HG02623 (cell line): ENCODE data around the gene DYNLT5.
A peak's percentile ranks its signal among the peaks of the same experiment; 100 is the strongest.
"Not testable (repeated sequence)": the region's sequence is repeated elsewhere in the genome, so short reads cannot be mapped to it uniquely, and the experiment has no call there.

Source experiments
- ATAC-seq: cut with Tn5 transposase; IDR thresholded peaks from one replicate; pipeline ENCODE4 v1.9.1; 2021; ENCODE audit warnings: moderate library complexity; ENCODE audit not compliant: unreplicated experiment

DYNLT5 gene

GRCh38 chr1:66787641-66788040 lies 35.4 kb downstream of the DYNLT5 start:
- ATAC-seq, result no peak

GRCh38 chr1:66788231-66788939 lies 36.1 kb downstream of the DYNLT5 start:
- peak; percentile 74 for ATAC-seq

- ATAC-seq, result no peak
Measured at GRCh38 chr1:66791621-66792610, 39.7 kb downstream of the DYNLT5 start.

GRCh38 chr1:66795839-66796238 lies 43.6 kb downstream of the DYNLT5 start:
- ATAC-seq, result not testable (repeated sequence)

GRCh38 chr1:66809245-66809644 lies 57.0 kb downstream of the DYNLT5 start:
- no peak for ATAC-seq

GRCh38 chr1:66809736-66810326 lies 57.6 kb downstream of the DYNLT5 start:
- no peak for ATAC-seq

- ATAC-seq, result no peak
Measured at GRCh38 chr1:66824771-66825170, 72.5 kb downstream of the DYNLT5 start.
